Measurements from ENCODE around the gene CADPS2.

DNA sequence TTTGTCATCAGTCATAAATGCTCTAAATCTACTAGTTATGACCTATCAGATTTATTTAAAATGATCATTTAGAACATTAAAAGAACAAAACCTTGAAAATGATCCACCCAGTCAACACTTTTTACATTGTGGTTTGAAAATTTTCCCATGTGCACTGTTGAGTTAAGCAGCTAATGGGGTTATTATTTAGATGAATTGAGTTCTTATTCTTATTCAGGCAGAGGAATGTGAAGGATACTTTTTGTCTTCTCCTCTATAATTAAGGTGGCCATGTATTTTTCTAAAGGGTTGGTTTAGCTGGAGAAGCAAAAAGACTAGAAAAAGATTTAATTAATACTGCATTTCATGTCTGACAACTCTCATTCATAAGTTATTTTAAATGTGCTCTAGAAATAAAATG lies 506.8 kb downstream of the CADPS2 start:
- TF ChIP-seq CTCF (IDR thresholded peaks at IDR 0.05) (no peak), POLR2A (IDR thresholded peaks at IDR 0.05) (no peak), EP300 (IDR thresholded peaks at IDR 0.05) (no peak)
